ENCODE measurements around the gene COQ10A. TPM values are rescaled to one million over a fixed set of nuclear protein-coding genes. Genes with fewer than 3 reads are reported as not detected.
A peak's percentile ranks its signal among the peaks of the same experiment; 100 is the strongest.

COQ10A gene
- total and polyA plus RNA-seq, 2 of the 13 experiments (the other 11 are each of a cell fraction or from before 2014, with no cell fraction given) = 21.0 to 37.3 TPM

DNA sequence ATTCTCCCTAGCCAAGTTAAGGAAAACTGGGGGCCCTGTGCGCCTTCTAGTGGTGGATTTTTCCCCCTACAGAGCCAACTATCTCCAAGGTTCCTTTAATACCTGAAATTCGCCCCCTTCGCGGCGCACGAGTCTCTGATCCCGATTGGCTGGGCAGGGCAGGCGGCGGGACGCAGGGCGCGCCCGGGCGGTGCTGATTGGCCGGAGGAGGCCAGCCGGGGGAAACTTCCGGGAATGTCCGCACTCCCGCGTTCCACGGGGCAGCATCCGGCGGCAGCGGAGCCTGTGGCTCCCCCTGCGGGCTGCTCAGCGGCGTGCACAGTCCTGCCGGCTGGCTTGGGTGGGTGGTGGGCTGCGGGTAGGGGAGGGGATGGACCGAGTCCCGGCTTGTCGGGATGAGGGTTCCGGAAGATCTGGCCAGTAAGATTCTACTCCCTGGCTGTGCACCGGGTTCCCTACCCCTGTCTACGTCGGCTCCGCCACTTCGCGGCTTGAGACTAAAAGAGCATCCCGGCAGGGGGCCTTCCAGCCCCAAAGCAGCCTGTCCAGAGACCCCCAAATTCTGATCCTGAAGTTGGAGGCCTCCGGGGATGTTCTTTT is 42.5 kb upstream of the COQ10A start, which contains the start of gene NABP2 (continued):
- TF ChIP-seq, protein P1, sequence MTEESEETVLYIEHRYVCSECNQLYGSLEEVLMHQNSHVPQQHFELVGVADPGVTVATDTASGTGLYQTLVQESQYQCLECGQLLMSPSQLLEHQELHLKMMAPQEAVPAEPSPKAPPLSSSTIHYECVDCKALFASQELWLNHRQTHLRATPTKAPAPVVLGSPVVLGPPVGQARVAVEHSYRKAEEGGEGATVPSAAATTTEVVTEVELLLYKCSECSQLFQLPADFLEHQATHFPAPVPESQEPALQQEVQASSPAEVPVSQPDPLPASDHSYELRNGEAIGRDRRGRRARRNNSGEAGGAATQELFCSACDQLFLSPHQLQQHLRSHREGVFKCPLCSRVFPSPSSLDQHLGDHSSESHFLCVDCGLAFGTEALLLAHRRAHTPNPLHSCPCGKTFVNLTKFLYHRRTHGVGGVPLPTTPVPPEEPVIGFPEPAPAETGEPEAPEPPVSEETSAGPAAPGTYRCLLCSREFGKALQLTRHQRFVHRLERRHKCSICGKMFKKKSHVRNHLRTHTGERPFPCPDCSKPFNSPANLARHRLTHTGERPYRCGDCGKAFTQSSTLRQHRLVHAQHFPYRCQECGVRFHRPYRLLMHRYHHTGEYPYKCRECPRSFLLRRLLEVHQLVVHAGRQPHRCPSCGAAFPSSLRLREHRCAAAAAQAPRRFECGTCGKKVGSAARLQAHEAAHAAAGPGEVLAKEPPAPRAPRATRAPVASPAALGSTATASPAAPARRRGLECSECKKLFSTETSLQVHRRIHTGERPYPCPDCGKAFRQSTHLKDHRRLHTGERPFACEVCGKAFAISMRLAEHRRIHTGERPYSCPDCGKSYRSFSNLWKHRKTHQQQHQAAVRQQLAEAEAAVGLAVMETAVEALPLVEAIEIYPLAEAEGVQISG (CRISPR knock-in tag; IDR thresholded peaks at IDR 0.05) = peak; percentile 97
- TF ChIP-seq ZNF264 (CRISPR knock-in tag; IDR thresholded peaks at IDR 0.05) (0 out of 2 replicates have a peak, but pooled peaks have one; percentile 5), ZBTB26 (CRISPR knock-in tag; IDR thresholded peaks at IDR 0.05; ENCODE audit: borderline replicate concordance) (0 out of 2 replicates have a peak, but pooled peaks have one; percentile 19), RNF2 (conservative IDR thresholded peaks at IDR 0.05; ENCODE audit: low read depth) (0 out of 2 replicates have a peak, but pooled peaks have one; percentile 66), MIER2 (CRISPR knock-in tag; IDR thresholded peaks at IDR 0.05) (peak; percentile 46; the same call in 1 of the 2 replicates), MED1 (CRISPR knock-in tag; IDR thresholded peaks at IDR 0.05) (peak; percentile 57; the same call in 1 of the 2 replicates), ZNF17 (CRISPR knock-in tag; IDR thresholded peaks at IDR 0.05) (no peak), GMEB2 (CRISPR knock-in tag; IDR thresholded peaks at IDR 0.05; ENCODE audit: low read depth) (peak; percentile 66; the same call in 1 of the 2 replicates), HOXA3 (CRISPR knock-in tag; IDR thresholded peaks at IDR 0.05) (peak; percentile 85), MYPOP (CRISPR knock-in tag; IDR thresholded peaks at IDR 0.05) (peak; percentile 93), MEIS1 (CRISPR knock-in tag; IDR thresholded peaks at IDR 0.05; ENCODE audit: borderline replicate concordance) (no peak), TBX2 (CRISPR knock-in tag; IDR thresholded peaks at IDR 0.05; ENCODE audit: borderline replicate concordance) (peak; percentile 71; the same call in 1 of the 2 replicates), ZUFSP (CRISPR knock-in tag; IDR thresholded peaks at IDR 0.05; ENCODE audit: borderline replicate concordance) (no peak), ZNF773 (CRISPR knock-in tag; IDR thresholded peaks at IDR 0.05; ENCODE audit: borderline replicate concordance) (no peak), FOXO1 (CRISPR knock-in tag; IDR thresholded peaks at IDR 0.05) (0 out of 2 replicates have a peak, but pooled peaks have one; percentile 36), PITX1 (CRISPR knock-in tag; IDR thresholded peaks at IDR 0.05) (peak; percentile 74), ZNF567 (CRISPR knock-in tag; IDR thresholded peaks at IDR 0.05; ENCODE audit: borderline replicate concordance) (peak; percentile 74; the same call in 1 of the 2 replicates), MIER3 (CRISPR knock-in tag; IDR thresholded peaks at IDR 0.05; ENCODE audit: borderline replicate concordance) (peak; percentile 35; the same call in 1 of the 2 replicates)
- TF ChIP-seq, protein P2, sequence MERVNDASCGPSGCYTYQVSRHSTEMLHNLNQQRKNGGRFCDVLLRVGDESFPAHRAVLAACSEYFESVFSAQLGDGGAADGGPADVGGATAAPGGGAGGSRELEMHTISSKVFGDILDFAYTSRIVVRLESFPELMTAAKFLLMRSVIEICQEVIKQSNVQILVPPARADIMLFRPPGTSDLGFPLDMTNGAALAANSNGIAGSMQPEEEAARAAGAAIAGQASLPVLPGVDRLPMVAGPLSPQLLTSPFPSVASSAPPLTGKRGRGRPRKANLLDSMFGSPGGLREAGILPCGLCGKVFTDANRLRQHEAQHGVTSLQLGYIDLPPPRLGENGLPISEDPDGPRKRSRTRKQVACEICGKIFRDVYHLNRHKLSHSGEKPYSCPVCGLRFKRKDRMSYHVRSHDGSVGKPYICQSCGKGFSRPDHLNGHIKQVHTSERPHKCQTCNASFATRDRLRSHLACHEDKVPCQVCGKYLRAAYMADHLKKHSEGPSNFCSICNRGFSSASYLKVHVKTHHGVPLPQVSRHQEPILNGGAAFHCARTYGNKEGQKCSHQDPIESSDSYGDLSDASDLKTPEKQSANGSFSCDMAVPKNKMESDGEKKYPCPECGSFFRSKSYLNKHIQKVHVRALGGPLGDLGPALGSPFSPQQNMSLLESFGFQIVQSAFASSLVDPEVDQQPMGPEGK (CRISPR knock-in tag; IDR thresholded peaks at IDR 0.05) = peak; percentile 77

All from HepG2 (cell line).